ENCODE data around the gene SSH2. TPM values are rescaled to one million over a fixed set of nuclear protein-coding genes. Genes with fewer than 3 reads are reported as not detected.
A peak's percentile ranks its signal among the peaks of the same experiment; 100 is the strongest.

Gene SSH2
- total and polyA plus RNA-seq, 7 donors: 18.3 to 35.1 (median 26.5) TPM

GRCh38 chr17:29744121-29744520, 185.9 kb downstream of the SSH2 start:
- intact Hi-C loops (cut with DNase I): no loop called here
- DNase-seq: no peak
- WGBS, 2 donors: 85 to 89% methylated on average over 10 of the region's 10 CpGs

GRCh38 chr17:29742210-29742513, 187.9 kb downstream of the SSH2 start:
- intact Hi-C loops (cut with DNase I): no loop called here
- Histone ChIP-seq H3K27ac (no peak overlapping the region), H3K4me1 (peaks cover 0 to 29% (median 12%) of the 10 kb centered on the region in 4 donors), H3K27me3 (no peaks in the 10 kb centered on the region), H3K9me3 (no peaks in the 10 kb centered on the region), H3K36me3 (no peaks in the 10 kb centered on the region), H3K4me3 (no peak overlapping the region)
- TF ChIP-seq POLR2A (IDR thresholded peaks at IDR 0.05) (no peak), POLR2AphosphoS5 (IDR thresholded peaks at IDR 0.05) (no peak), EP300 (IDR thresholded peaks at IDR 0.05) (no peak), CTCF (IDR thresholded peaks at IDR 0.05) (no peak)
- DNase-seq: no peak
- WGBS, 2 donors: 31 to 64% methylated on average over 3 of the region's 3 CpGs

More at GRCh38 chr17:29744121-29744520, 185.9 kb downstream of the SSH2 start:
- peaks cover 0 to 31% (median 12%) of the 10 kb centered on the region in 4 donors for H3K4me1 ChIP-seq
- H3K4me3 ChIP-seq: no peak overlapping the region
- H3K36me3 ChIP-seq: no peaks in the 10 kb centered on the region
- no peaks in the 10 kb centered on the region for H3K9me3 ChIP-seq
- no peak for TF ChIP-seq CTCF (IDR thresholded peaks at IDR 0.05)
- no peak for TF ChIP-seq POLR2AphosphoS5 (IDR thresholded peaks at IDR 0.05)
- no peak for TF ChIP-seq EP300 (IDR thresholded peaks at IDR 0.05)
- TF ChIP-seq POLR2A (IDR thresholded peaks at IDR 0.05): no peak
- peak overlapping the region in 3 of 4 donors; percentile 1 to 45 (median 18) for H3K27ac ChIP-seq
- H3K27me3 ChIP-seq: no peaks in the 10 kb centered on the region

GRCh38 chr17:29740017-29740416, 190.0 kb downstream of the SSH2 start:
- H3K27ac ChIP-seq: peak overlapping the region in 2 of 4 donors; percentile 21 to 39
- DNase-seq: no peak
- H3K27me3 ChIP-seq: no peaks in the 10 kb centered on the region
- no peak for TF ChIP-seq POLR2AphosphoS5 (IDR thresholded peaks at IDR 0.05)
- no peak for TF ChIP-seq POLR2A (IDR thresholded peaks at IDR 0.05)
- no peak for TF ChIP-seq CTCF (IDR thresholded peaks at IDR 0.05)
- no peak for TF ChIP-seq EP300 (IDR thresholded peaks at IDR 0.05)
- WGBS, 2 donors: 75 to 78% methylated on average over 4 of the region's 4 CpGs
- H3K4me3 ChIP-seq: no peak overlapping the region
- peaks cover 0 to 16% (median 9%) of the 10 kb centered on the region in 4 donors for H3K4me1 ChIP-seq
- no peaks in the 10 kb centered on the region for H3K36me3 ChIP-seq
- intact Hi-C loops (cut with DNase I): no loop called here
- no peaks in the 10 kb centered on the region for H3K9me3 ChIP-seq

GRCh38 chr17:29734640-29735039, 195.4 kb downstream of the SSH2 start:
- TF ChIP-seq CTCF (IDR thresholded peaks at IDR 0.05): no peak
- no peak for TF ChIP-seq EP300 (IDR thresholded peaks at IDR 0.05)
- TF ChIP-seq POLR2A (IDR thresholded peaks at IDR 0.05): no peak
- no peak for TF ChIP-seq POLR2AphosphoS5 (IDR thresholded peaks at IDR 0.05)
- Histone ChIP-seq H3K9me3 (no peaks in the 10 kb centered on the region), H3K36me3 (no peaks in the 10 kb centered on the region), H3K27me3 (no peaks in the 10 kb centered on the region), H3K4me3 (no peak overlapping the region), H3K27ac (no peak overlapping the region), H3K4me1 (peaks cover 0 to 21% (median 16%) of the 10 kb centered on the region in 4 donors)
- intact Hi-C loops (cut with DNase I): no loop called here
- DNase-seq: no peak

GRCh38 chr17:29733166-29733565, 196.9 kb downstream of the SSH2 start:
- TF ChIP-seq CTCF (IDR thresholded peaks at IDR 0.05): no peak
- TF ChIP-seq EP300 (IDR thresholded peaks at IDR 0.05): no peak
- TF ChIP-seq POLR2AphosphoS5 (IDR thresholded peaks at IDR 0.05): no peak
- no peak for TF ChIP-seq POLR2A (IDR thresholded peaks at IDR 0.05)
- H3K36me3 ChIP-seq: no peaks in the 10 kb centered on the region
- peak overlapping the region in 2 of 4 donors; percentile 20 to 42 for H3K27ac ChIP-seq
- no peak for DNase-seq
- H3K27me3 ChIP-seq: no peaks in the 10 kb centered on the region
- H3K9me3 ChIP-seq: no peaks in the 10 kb centered on the region
- H3K4me3 ChIP-seq: no peak overlapping the region
- peaks cover 0 to 20% (median 16%) of the 10 kb centered on the region in 4 donors for H3K4me1 ChIP-seq
- WGBS, 2 donors: 68 to 82% methylated on average over 2 of the region's 2 CpGs
- intact Hi-C loops (cut with DNase I): no loop called here
